Gastrocnemius medialis (tissue), 4 donors: ENCODE results near the gene KRTAP5-7. TPM values are rescaled to one million over a fixed set of nuclear protein-coding genes. Genes with fewer than 3 reads are reported as not detected.
"Not testable (repeated sequence)": the region's sequence is repeated elsewhere in the genome, so short reads cannot be mapped to it uniquely, and the experiment has no call there.

Source experiments
- ATAC-seq, 2 donors: fragments of 150-250 bp; one replicate each; pipeline ENCODE4 v1.9.1; 2016
- DNase-seq, 2 donors: peaks; one replicate each; pipeline ENCODE4 v3.0.0-alpha.2; 2019
- H3K27ac ChIP-seq, 4 donors: fragments of 200-600 bp; sonication (generic); 1 replicate in 1 of 4; 2 replicates in 3 of 4; pipeline ENCODE4 v1.5.1; 2016 to 2018; ENCODE audit warnings: mild to moderate bottlenecking in 2 of 4, moderate library complexity in 1 of 4
- H3K27me3 ChIP-seq, 3 donors: fragments of 200-600 bp; sonication (generic) in 2 of 3; 1 replicate in 1 of 3; 2 replicates in 2 of 3; pipeline versions ENCODE4 v1.5.1 to v1.6.0; 2016 to 2019; ENCODE audit warnings: mild to moderate bottlenecking in 1 of 3, moderate library complexity in 1 of 3
- H3K36me3 ChIP-seq, 2 donors: fragments of 200-600 bp; sonication (generic) in 1 of 2; one replicate each; pipeline ENCODE4 v1.5.1; 2017 to 2018
- H3K4me1 ChIP-seq, 2 donors: fragments of 200-600 bp; sonication (generic) in 1 of 2; one replicate each; pipeline ENCODE4 v1.5.1; 2016 to 2017; ENCODE audit warnings: mild to moderate bottlenecking in 2 of 2
- H3K4me3 ChIP-seq, 4 donors: fragments of 200-600 bp; sonication (generic) in 3 of 4; 1 replicate in 1 of 4; 2 replicates in 3 of 4; pipeline ENCODE4 v1.5.1; 2016 to 2019; ENCODE audit warnings: mild to moderate bottlenecking in 2 of 4
- H3K9me3 ChIP-seq, 3 donors: fragments of 200-600 bp; sonication (generic) in 2 of 3; 1 replicate in 1 of 3; 2 replicates in 2 of 3; pipeline ENCODE4 v1.5.1; 2016 to 2019
- CTCF ChIP-seq, 5 experiments: fragments of 450-650 bp in 3 of 5; fragments of 200-600 bp in 2 of 5; sonication (generic) in 2 of 5; IDR thresholded peaks in 4 of 5; conservative IDR thresholded peaks in 1 of 5; 1 replicate in 4 of 5; 2 replicates in 1 of 5; pipeline ENCODE4 v1.5.1; 2016 to 2019; ENCODE audit warnings: antibody characterized with exemption in 5 of 5, mild to moderate bottlenecking in 3 of 5, moderate library complexity in 3 of 5
- POLR2A ChIP-seq, 2 donors: fragments of 450-650 bp; IDR thresholded peaks; one replicate each; pipeline ENCODE4 v1.6.1; 2017; ENCODE audit warnings: antibody characterized with exemption in 2 of 2, mild to moderate bottlenecking in 2 of 2, moderate library complexity in 2 of 2
- in situ Hi-C, 4 donors: fragments of 200-750 bp; cut with MboI; loops; one replicate each; pipeline versions ENCODE4 v1.15.0 to v1.8.0; 2017; ENCODE audit warnings: low sequenced_read_pairs in 4 of 4
- intact Hi-C: fragments of 100-400 bp; cut with DNase I; formaldehyde crosslinking; loops from one replicate; pipeline ENCODE4 v1.15.1; 2023; ENCODE audit warnings: low total_unique reads
- total RNA-seq, 4 donors: library from RNA; depleted of rRNA; stranded (reverse); fragments of >200 nt; gene quantifications; one replicate each; pipeline versions ENCODE4 v1.1.0 to v1.2.3, GENCODE V29; 2016

Gene KRTAP5-7
- total RNA-seq, 4 donors from 2014 or later: not detected

GRCh38 chr11:71563406-71563805 lies 36.3 kb downstream of the KRTAP5-7 start:
- H3K27me3 ChIP-seq: peaks cover 0 to 6% (median 5%) of the 10 kb centered on the region in 3 donors
- H3K4me3 ChIP-seq: no peak overlapping the region
- no peak for ATAC-seq
- in situ Hi-C loops: no loop called here
- no peak overlapping the region for H3K27ac ChIP-seq
- H3K4me1 ChIP-seq: no peaks in the 10 kb centered on the region
- no peaks in the 10 kb centered on the region for H3K36me3 ChIP-seq
- TF ChIP-seq CTCF (IDR thresholded peaks at IDR 0.05 in 4 of 5, conservative IDR thresholded peaks at IDR 0.05 in 1 of 5) (peak in 1 of 5 experiments; percentile 8), POLR2A (IDR thresholded peaks at IDR 0.05) (no peak)
- H3K9me3 ChIP-seq: no peaks in the 10 kb centered on the region
- intact Hi-C loops: no loop called here
- no peak for DNase-seq

- Histone ChIP-seq H3K9me3 (no peaks in the 10 kb centered on the region), H3K36me3 (no peaks in the 10 kb centered on the region), H3K27ac (no peak overlapping the region), H3K4me1 (no peaks in the 10 kb centered on the region), H3K4me3 (no peak overlapping the region), H3K27me3 (peaks cover 0 to 6% (median 5%) of the 10 kb centered on the region in 3 donors)
- ATAC-seq: no peak
- intact Hi-C loops: no loop called here
- TF ChIP-seq POLR2A (IDR thresholded peaks at IDR 0.05) (no peak), CTCF (IDR thresholded peaks at IDR 0.05 in 4 of 5, conservative IDR thresholded peaks at IDR 0.05 in 1 of 5) (no peak)
- no peak for DNase-seq
- in situ Hi-C loops: no loop called here
Observed at GRCh38 chr11:71564430-71564829, 37.4 kb downstream of the KRTAP5-7 start.

GRCh38 chr11:71565263-71565662 lies 38.2 kb downstream of the KRTAP5-7 start, which contains the start of gene KRTAP5-10:
Gene KRTAP5-10, plus strand, starts transcription at chr11:71565563. Its CDS starts 25 bp downstream, at chr11:71565588.
- no peak for ATAC-seq
- H3K4me3 ChIP-seq: no peak within 1 kb of the TSS
- no peaks in the 10 kb centered on the region for H3K4me1 ChIP-seq
- DNase-seq: no peak
- intact Hi-C loops (no loop called here), in situ Hi-C loops (no loop called here)
- no peaks in the 10 kb centered on the region for H3K36me3 ChIP-seq
- H3K27ac ChIP-seq: no peak within 1 kb of the TSS
- peaks cover 0 to 6% (median 5%) of the 10 kb centered on the region in 3 donors for H3K27me3 ChIP-seq
- no peaks in the 10 kb centered on the region for H3K9me3 ChIP-seq
- TF ChIP-seq POLR2A (IDR thresholded peaks at IDR 0.05) (no peak), CTCF (IDR thresholded peaks at IDR 0.05 in 4 of 5, conservative IDR thresholded peaks at IDR 0.05 in 1 of 5) (no peak)

- Histone ChIP-seq H3K9me3 (no peaks in the 10 kb centered on the region), H3K4me3 (no peak overlapping the region), H3K27me3 (peaks cover 0 to 6% (median 5%) of the 10 kb centered on the region in 3 donors), H3K36me3 (no peaks in the 10 kb centered on the region), H3K27ac (no peak overlapping the region), H3K4me1 (no peaks in the 10 kb centered on the region)
- DNase-seq (no peak), ATAC-seq (no peak)
- in situ Hi-C loops: no loop called here
- intact Hi-C loops: no loop called here
- TF ChIP-seq POLR2A (IDR thresholded peaks at IDR 0.05) (no peak), CTCF (IDR thresholded peaks at IDR 0.05 in 4 of 5, conservative IDR thresholded peaks at IDR 0.05 in 1 of 5) (no peak)
Observed at GRCh38 chr11:71566081-71566620, 39.1 kb downstream of the KRTAP5-7 start.

GRCh38 chr11:71566626-71567599 lies 39.8 kb downstream of the KRTAP5-7 start:
- DNase-seq, H3K4me3 ChIP-seq, in situ Hi-C loops, H3K9me3 ChIP-seq, H3K27ac ChIP-seq, H3K4me1 ChIP-seq, ATAC-seq, H3K36me3 ChIP-seq, intact Hi-C loops, H3K27me3 ChIP-seq: not testable (repeated sequence)

GRCh38 chr11:71567633-71568032 lies 40.6 kb downstream of the KRTAP5-7 start:
- in situ Hi-C loops, H3K36me3 ChIP-seq, H3K4me3 ChIP-seq, H3K9me3 ChIP-seq, H3K27ac ChIP-seq, H3K4me1 ChIP-seq, intact Hi-C loops, H3K27me3 ChIP-seq, DNase-seq, ATAC-seq: not testable (repeated sequence)
